GM12875 (cell line): ENCODE data around the gene SLIT3.
"Not testable (repeated sequence)": the region's sequence is repeated elsewhere in the genome, so short reads cannot be mapped to it uniquely, and the experiment has no call there.

Source experiments
- H3K4me3 ChIP-seq: one replicate; pipeline ENCODE4 v1.5.1; 2011; ENCODE audit warnings: low read depth, low read length, control low read depth
- CTCF ChIP-seq: IDR thresholded peaks from 2 replicates; pipeline ENCODE4 v1.5.1; 2011; ENCODE audit warnings: low read depth, mild to moderate bottlenecking, control low read depth, inconsistent platforms, low read length, moderate library complexity, borderline replicate concordance; ENCODE audit not compliant: insufficient read depth

The SLIT3 gene

GRCh38 chr5:168637793-168638192 is 663.1 kb downstream of the SLIT3 start:
- H3K4me3 ChIP-seq: no peak overlapping the region
- TF ChIP-seq CTCF: no peak

- no peak overlapping the region for H3K4me3 ChIP-seq
- no peak for TF ChIP-seq CTCF
Observed at GRCh38 chr5:168637281-168637680, 663.7 kb downstream of the SLIT3 start.

GRCh38 chr5:168630958-168631357 is 670.0 kb downstream of the SLIT3 start:
- H3K4me3 ChIP-seq: not testable (repeated sequence)

- no peak overlapping the region for H3K4me3 ChIP-seq
- TF ChIP-seq CTCF: no peak
Observed at GRCh38 chr5:168624850-168625364, 676.0 kb downstream of the SLIT3 start.

GRCh38 chr5:168620807-168621206 is 680.1 kb downstream of the SLIT3 start:
- no peak for TF ChIP-seq CTCF
- no peak overlapping the region for H3K4me3 ChIP-seq

- TF ChIP-seq CTCF: no peak
- H3K4me3 ChIP-seq: no peak overlapping the region
Observed at GRCh38 chr5:168614661-168615060, 686.3 kb downstream of the SLIT3 start.

GRCh38 chr5:168613996-168614395 is 686.9 kb downstream of the SLIT3 start:
- no peak for TF ChIP-seq CTCF
- no peak overlapping the region for H3K4me3 ChIP-seq

- H3K4me3 ChIP-seq: no peak overlapping the region
- no peak for TF ChIP-seq CTCF
Observed at GRCh38 chr5:168613396-168613795, 687.5 kb downstream of the SLIT3 start.
